Adrenal gland (tissue), 5 donors: ENCODE results near the gene SLC17A4.

ENCODE experiments used
- CTCF ChIP-seq, 6 experiments: fragments of 450-650 bp in 4 of 6; fragments of 200-600 bp in 2 of 6; sonication (generic) in 1 of 6; IDR thresholded peaks; 1 replicate in 5 of 6; 2 replicates in 1 of 6; pipeline versions ENCODE4 v1.5.1 to v1.8.0; 2016 to 2021; ENCODE audit warnings: antibody characterized with exemption in 6 of 6, mild to moderate bottlenecking in 2 of 6, moderate library complexity in 1 of 6
- POLR2A ChIP-seq, 2 donors: fragments of 450-650 bp; IDR thresholded peaks; one replicate each; pipeline ENCODE4 v1.6.1; 2017; ENCODE audit warnings: antibody characterized with exemption in 2 of 2, mild to moderate bottlenecking in 2 of 2, moderate library complexity in 1 of 2
- donor health status: DM: no; HTN: no; CAD: no.

GRCh38 chr6:25755483-25755882 lies 941 bp downstream of the SLC17A4 start:
- TF ChIP-seq POLR2A (IDR thresholded peaks at IDR 0.05) (no peak), CTCF (IDR thresholded peaks at IDR 0.05) (no peak)
